Skeletal muscle tissue (tissue), 4 donors: ENCODE measurements around the gene RAPSN. TPM values are rescaled to one million over a fixed set of nuclear protein-coding genes. Genes with fewer than 3 reads are reported as not detected.

Source experiments
- H3K27ac ChIP-seq: one replicate; pipeline ENCODE4 v1.7.0; 2013; ENCODE audit warnings: mild to moderate bottlenecking, low read depth, low read length, inconsistent platforms
- H3K27me3 ChIP-seq, 3 donors: one replicate each; pipeline ENCODE4 v1.7.0; 2013; ENCODE audit warnings: low read length in 3 of 3; ENCODE audit not compliant: control insufficient read depth in 3 of 3, insufficient read depth in 3 of 3
- H3K36me3 ChIP-seq, 3 donors: one replicate each; pipeline ENCODE4 v1.7.0; 2013; ENCODE audit warnings: low read length in 3 of 3; ENCODE audit not compliant: control insufficient read depth in 3 of 3, insufficient read depth in 3 of 3
- H3K4me1 ChIP-seq, 3 donors: one replicate each; pipeline ENCODE4 v1.7.0; 2013; ENCODE audit warnings: low read length in 3 of 3, mild to moderate bottlenecking in 3 of 3; ENCODE audit not compliant: control insufficient read depth in 3 of 3, insufficient read depth in 3 of 3
- H3K4me3 ChIP-seq, 3 donors: one replicate each; pipeline ENCODE4 v1.7.0; 2013; ENCODE audit warnings: low read length in 3 of 3
- H3K9ac ChIP-seq, 3 donors: one replicate each; pipeline ENCODE4 v1.7.0; 2013; ENCODE audit warnings: low read length in 3 of 3, mild to moderate bottlenecking in 3 of 3, moderate library complexity in 2 of 3, low read depth in 1 of 3
- H3K9me3 ChIP-seq, 3 donors: one replicate each; pipeline ENCODE4 v1.7.0; 2013; ENCODE audit warnings: low read length in 3 of 3; ENCODE audit not compliant: control insufficient read depth in 3 of 3
- total RNA-seq: library from RNA; depleted of rRNA; stranded (reverse); fragments of >200 nt; gene quantifications from one replicate; pipeline ENCODE4 v1.2.3, GENCODE V29; 2014
- donor health status: Osteomylitis.

The RAPSN gene
- total RNA-seq, 1 donor from 2014 or later: 44.9 TPM

GRCh38 chr11:47485107-47485506 is 36.2 kb upstream of the RAPSN start:
- Histone ChIP-seq H3K27me3 (no peaks in the 10 kb centered on the region), H3K4me1 (no peaks in the 10 kb centered on the region), H3K27ac (no peak overlapping the region), H3K9ac (no peak overlapping the region), H3K9me3 (no peaks in the 10 kb centered on the region), H3K36me3 (peaks cover 49 to 62% (median 58%) of the 10 kb centered on the region in 3 donors), H3K4me3 (no peak overlapping the region)

GRCh38 chr11:47483457-47483856 is 34.5 kb upstream of the RAPSN start:
- H3K27ac ChIP-seq: no peak overlapping the region
- peaks cover 7 to 10% (median 8%) of the 10 kb centered on the region in 3 donors for H3K4me1 ChIP-seq

GRCh38 chr11:47480762-47481161 is 31.8 kb upstream of the RAPSN start:
- Histone ChIP-seq H3K9me3 (no peaks in the 10 kb centered on the region), H3K27me3 (no peaks in the 10 kb centered on the region), H3K27ac (no peak overlapping the region), H3K9ac (no peak overlapping the region), H3K4me3 (no peak overlapping the region), H3K36me3 (peaks cover 64 to 86% (median 84%) of the 10 kb centered on the region in 3 donors), H3K4me1 (peaks cover 7 to 13% (median 8%) of the 10 kb centered on the region in 3 donors)

More at GRCh38 chr11:47483457-47483856, 34.5 kb upstream of the RAPSN start:
- Histone ChIP-seq H3K4me3 (no peak overlapping the region), H3K27me3 (no peaks in the 10 kb centered on the region), H3K36me3 (peaks cover 53 to 74% (median 69%) of the 10 kb centered on the region in 3 donors), H3K9ac (no peak overlapping the region), H3K9me3 (no peaks in the 10 kb centered on the region)

- Histone ChIP-seq H3K27ac (no peak overlapping the region), H3K36me3 (peaks cover 68 to 91% (median 87%) of the 10 kb centered on the region in 3 donors)
These were observed 29.9 kb upstream of the RAPSN start for GRCh38 chr11:47478651-47479329.

GRCh38 chr11:47477753-47478152 is 28.8 kb upstream of the RAPSN start:
- H3K4me3 ChIP-seq: no peak overlapping the region
- peaks cover 67 to 91% (median 88%) of the 10 kb centered on the region in 3 donors for H3K36me3 ChIP-seq
- H3K4me1 ChIP-seq: peaks cover 7 to 13% (median 8%) of the 10 kb centered on the region in 3 donors
- H3K27me3 ChIP-seq: no peaks in the 10 kb centered on the region
- no peak overlapping the region for H3K27ac ChIP-seq
- H3K9me3 ChIP-seq: no peaks in the 10 kb centered on the region
- H3K9ac ChIP-seq: no peak overlapping the region

More at GRCh38 chr11:47478651-47479329, 29.9 kb upstream of the RAPSN start:
- H3K9me3 ChIP-seq: no peaks in the 10 kb centered on the region
- H3K9ac ChIP-seq: no peak overlapping the region
- H3K4me3 ChIP-seq: no peak overlapping the region
- H3K27me3 ChIP-seq: no peaks in the 10 kb centered on the region
- peaks cover 7 to 13% (median 8%) of the 10 kb centered on the region in 3 donors for H3K4me1 ChIP-seq

GRCh38 chr11:47477323-47477722 is 28.4 kb upstream of the RAPSN start:
- Histone ChIP-seq H3K9me3 (no peaks in the 10 kb centered on the region), H3K27me3 (no peaks in the 10 kb centered on the region), H3K4me3 (no peak overlapping the region), H3K36me3 (peaks cover 67 to 91% (median 88%) of the 10 kb centered on the region in 3 donors), H3K27ac (no peak overlapping the region), H3K9ac (no peak overlapping the region), H3K4me1 (peaks cover 7 to 13% (median 8%) of the 10 kb centered on the region in 3 donors)

GRCh38 chr11:47470671-47471070 is 21.7 kb upstream of the RAPSN start:
- Histone ChIP-seq H3K27ac (no peak overlapping the region), H3K27me3 (no peaks in the 10 kb centered on the region)

GRCh38 chr11:47469361-47470179 is 20.6 kb upstream of the RAPSN start:
- H3K9ac ChIP-seq: no peak overlapping the region
- H3K4me1 ChIP-seq: peaks cover 11 to 20% (median 14%) of the 10 kb centered on the region in 3 donors
- no peak overlapping the region for H3K4me3 ChIP-seq
- no peak overlapping the region for H3K27ac ChIP-seq
- no peaks in the 10 kb centered on the region for H3K9me3 ChIP-seq
- no peaks in the 10 kb centered on the region for H3K27me3 ChIP-seq
- peaks cover 42 to 59% (median 56%) of the 10 kb centered on the region in 3 donors for H3K36me3 ChIP-seq

More at GRCh38 chr11:47470671-47471070, 21.7 kb upstream of the RAPSN start:
- Histone ChIP-seq H3K4me1 (peaks cover 11 to 17% (median 12%) of the 10 kb centered on the region in 3 donors), H3K4me3 (no peak overlapping the region), H3K9me3 (no peaks in the 10 kb centered on the region), H3K9ac (peak overlapping the region in 1 of 3 donors; percentile 19), H3K36me3 (peaks cover 53 to 70% (median 64%) of the 10 kb centered on the region in 3 donors)

GRCh38 chr11:47468598-47469214 is 19.8 kb upstream of the RAPSN start:
- H3K4me3 ChIP-seq: no peak overlapping the region
- H3K4me1 ChIP-seq: peaks cover 11 to 20% (median 14%) of the 10 kb centered on the region in 3 donors
- H3K9me3 ChIP-seq: no peaks in the 10 kb centered on the region
- H3K27ac ChIP-seq: no peak overlapping the region
- H3K36me3 ChIP-seq: peaks cover 36 to 53% (median 49%) of the 10 kb centered on the region in 3 donors
- H3K27me3 ChIP-seq: no peaks in the 10 kb centered on the region
- H3K9ac ChIP-seq: no peak overlapping the region
